ENCODE data around the gene ANXA3. TPM values are rescaled to one million over a fixed set of nuclear protein-coding genes. Genes with fewer than 3 reads are reported as not detected.

The ANXA3 gene
- total and polyA plus RNA-seq, 2 donors (not counting 1 experiment from before 2014, with no cell fraction given): not detected

DNA sequence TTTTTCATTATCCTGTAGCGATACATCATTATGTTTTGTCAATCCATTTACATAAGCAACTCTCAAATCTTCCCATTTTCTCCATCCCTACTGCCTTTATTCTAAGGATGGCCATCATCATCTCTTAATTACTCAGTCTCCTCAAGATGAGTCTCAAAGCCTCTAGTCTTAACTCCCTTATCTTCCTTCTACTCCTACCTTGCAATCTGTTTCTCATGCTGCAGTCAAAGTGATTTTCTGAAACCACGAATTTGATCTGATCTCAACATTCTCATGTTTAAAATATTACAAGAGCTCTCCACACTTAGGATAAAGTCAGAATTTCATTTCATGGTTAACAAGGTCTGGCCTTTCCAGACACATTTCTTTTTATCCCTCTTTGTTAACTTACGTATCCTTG lies 51.8 kb downstream of the ANXA3 start:
- DNase-seq (no peak), ATAC-seq (ENCODE audit: low read depth) (no peak)
- H3K4me1 Mint-ChIP-seq: peaks cover 3% of the 10 kb centered on the region
- H3K9me3 Mint-ChIP-seq (ENCODE audit: insufficient read depth): no peaks in the 10 kb centered on the region
- Histone ChIP-seq H3K36me3 (replicated peaks in 1 of 2; ENCODE audit: control extremely low read depth in 1 of 2, control insufficient read depth in 1 of 2, extremely low read depth in 1 of 2, insufficient read depth in 2 of 2, low read length in 1 of 2) (no peaks in the 10 kb centered on the region), H3K27me3 (replicated peaks in 1 of 4; ENCODE audit: control extremely low read depth in 1 of 4, control insufficient read depth in 3 of 4, insufficient read depth in 4 of 4, low read length in 3 of 4) (no peaks in the 10 kb centered on the region), H3K4me2 (replicated peaks; ENCODE audit: low read depth, low read length, poor library complexity, severe bottlenecking) (no peak overlapping the region), H3K79me2 (ENCODE audit: control insufficient read depth, insufficient read depth, low read length) (no peaks in the 10 kb centered on the region), H3K4me3 (ENCODE audit: control extremely low read depth in 1 of 5, extremely low read depth in 1 of 5, insufficient read depth in 1 of 5, low read depth in 2 of 5, low read length in 4 of 5) (no peak overlapping the region), H3K9ac (ENCODE audit: low read length) (no peak overlapping the region), H2AFZ (ENCODE audit: insufficient read depth, low read depth, low read length, poor library complexity, severe bottlenecking) (no peak overlapping the region), H3K9me3 (ENCODE audit: control extremely low read depth in 1 of 3, control insufficient read depth in 2 of 3, insufficient read depth in 1 of 3, low read length in 2 of 3) (peaks cover 0 to 3% (median 0%) of the 10 kb centered on the region in 3 donors), H4K20me1 (ENCODE audit: control insufficient read depth, insufficient read depth, low read length, poor library complexity, severe bottlenecking) (no peaks in the 10 kb centered on the region), H3K27ac (ENCODE audit: low read length in 2 of 2) (no peak overlapping the region), H3K4me1 (ENCODE audit: control insufficient read depth in 2 of 2, insufficient read depth in 2 of 2, low read length in 2 of 2) (no peaks in the 10 kb centered on the region)
- TF ChIP-seq, protein P1, sequence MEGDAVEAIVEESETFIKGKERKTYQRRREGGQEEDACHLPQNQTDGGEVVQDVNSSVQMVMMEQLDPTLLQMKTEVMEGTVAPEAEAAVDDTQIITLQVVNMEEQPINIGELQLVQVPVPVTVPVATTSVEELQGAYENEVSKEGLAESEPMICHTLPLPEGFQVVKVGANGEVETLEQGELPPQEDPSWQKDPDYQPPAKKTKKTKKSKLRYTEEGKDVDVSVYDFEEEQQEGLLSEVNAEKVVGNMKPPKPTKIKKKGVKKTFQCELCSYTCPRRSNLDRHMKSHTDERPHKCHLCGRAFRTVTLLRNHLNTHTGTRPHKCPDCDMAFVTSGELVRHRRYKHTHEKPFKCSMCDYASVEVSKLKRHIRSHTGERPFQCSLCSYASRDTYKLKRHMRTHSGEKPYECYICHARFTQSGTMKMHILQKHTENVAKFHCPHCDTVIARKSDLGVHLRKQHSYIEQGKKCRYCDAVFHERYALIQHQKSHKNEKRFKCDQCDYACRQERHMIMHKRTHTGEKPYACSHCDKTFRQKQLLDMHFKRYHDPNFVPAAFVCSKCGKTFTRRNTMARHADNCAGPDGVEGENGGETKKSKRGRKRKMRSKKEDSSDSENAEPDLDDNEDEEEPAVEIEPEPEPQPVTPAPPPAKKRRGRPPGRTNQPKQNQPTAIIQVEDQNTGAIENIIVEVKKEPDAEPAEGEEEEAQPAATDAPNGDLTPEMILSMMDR (IDR thresholded peaks at IDR 0.05): no peak
- no peak for TF ChIP-seq EZH2 (IDR thresholded peaks at IDR 0.05; ENCODE audit: borderline replicate concordance, insufficient read depth, low read depth, low read length, poor library complexity, severe bottlenecking)
- CTCF ChIA-PET: no interaction called here
- no peak overlapping the region for H3K4me3 Mint-ChIP-seq
- intact Hi-C loops (cut with micrococcal nuclease): no loop called here
- no peak overlapping the region for H3K27ac Mint-ChIP-seq
- POLR2A ChIA-PET: no interaction called here
- 95% methylated on average over 3 of the region's 3 CpGs for WGBS (ENCODE audit: insufficient coverage)
- H3K27me3 Mint-ChIP-seq: peaks cover 3% of the 10 kb centered on the region

DNA sequence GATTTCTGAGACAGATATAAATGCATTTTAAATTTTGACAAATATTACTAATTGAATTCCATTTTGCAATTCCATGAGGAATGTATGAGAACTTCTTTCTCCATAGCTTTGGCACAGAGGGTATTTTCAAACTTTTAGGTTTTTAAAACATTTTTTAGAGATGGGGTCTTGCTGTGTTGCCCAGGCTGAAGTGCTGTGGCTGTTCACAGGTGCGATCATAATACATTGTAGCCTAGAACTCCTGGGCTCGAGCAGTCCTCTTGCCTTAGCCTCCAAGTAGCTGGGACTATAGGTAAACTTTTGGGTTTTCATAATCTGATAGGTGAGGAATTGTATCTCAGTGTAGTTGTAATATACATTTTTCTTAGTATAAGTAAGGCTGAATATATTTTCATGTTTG lies 53.4 kb downstream of the ANXA3 start:
- Histone ChIP-seq H3K27me3 (replicated peaks in 1 of 4; ENCODE audit: control extremely low read depth in 1 of 4, control insufficient read depth in 3 of 4, insufficient read depth in 4 of 4, low read length in 3 of 4) (no peaks in the 10 kb centered on the region), H3K36me3 (replicated peaks in 1 of 2; ENCODE audit: control extremely low read depth in 1 of 2, control insufficient read depth in 1 of 2, extremely low read depth in 1 of 2, insufficient read depth in 2 of 2, low read length in 1 of 2) (no peaks in the 10 kb centered on the region), H3K9me3 (ENCODE audit: control extremely low read depth in 1 of 3, control insufficient read depth in 2 of 3, insufficient read depth in 1 of 3, low read length in 2 of 3) (peaks cover 0 to 3% (median 0%) of the 10 kb centered on the region in 3 donors), H2AFZ (ENCODE audit: insufficient read depth, low read depth, low read length, poor library complexity, severe bottlenecking) (no peak overlapping the region), H3K79me2 (ENCODE audit: control insufficient read depth, insufficient read depth, low read length) (no peaks in the 10 kb centered on the region), H3K9ac (ENCODE audit: low read length) (no peak overlapping the region), H3K4me1 (ENCODE audit: control insufficient read depth in 2 of 2, insufficient read depth in 2 of 2, low read length in 2 of 2) (peaks cover 2 to 4% of the 10 kb centered on the region in 2 donors), H3K27ac (ENCODE audit: low read length in 2 of 2) (no peak overlapping the region), H4K20me1 (ENCODE audit: control insufficient read depth, insufficient read depth, low read length, poor library complexity, severe bottlenecking) (no peaks in the 10 kb centered on the region), H3K4me3 (ENCODE audit: control extremely low read depth in 1 of 5, extremely low read depth in 1 of 5, insufficient read depth in 1 of 5, low read depth in 2 of 5, low read length in 4 of 5) (no peak overlapping the region), H3K4me2 (replicated peaks; ENCODE audit: low read depth, low read length, poor library complexity, severe bottlenecking) (no peak overlapping the region)
- Mint-ChIP-seq H3K9me3 (ENCODE audit: insufficient read depth) (no peaks in the 10 kb centered on the region), H3K27ac (no peak overlapping the region), H3K27me3 (peaks cover under 1% of the 10 kb centered on the region), H3K4me1 (peaks cover 10% of the 10 kb centered on the region), H3K4me3 (no peak overlapping the region)
- DNase-seq (no peak), ATAC-seq (ENCODE audit: low read depth) (no peak)
- POLR2A ChIA-PET: no interaction called here
- CTCF ChIA-PET: interaction anchor here (0.6 to 1.5 kb wide), 2 partner anchors 203 to 259 kb away, joined by 3 to 7 read pairs; no protein-coding TSS in a partner anchor
- no peak for TF ChIP-seq EZH2 (IDR thresholded peaks at IDR 0.05; ENCODE audit: borderline replicate concordance, insufficient read depth, low read depth, low read length, poor library complexity, severe bottlenecking)
- TF ChIP-seq, protein P1 (IDR thresholded peaks at IDR 0.05): no peak
- WGBS (ENCODE audit: insufficient coverage): 100% methylated on average over 1 of the region's 2 CpGs
- intact Hi-C loops (cut with micrococcal nuclease): no loop called here

Data from B cell (primary cell).